WTC11 (cell line): ENCODE results near the gene KIAA1671. TPM values are rescaled to one million over a fixed set of nuclear protein-coding genes. Genes with fewer than 3 reads are reported as not detected.

Experiments
- ATAC-seq: fragments of 200-7000 bp; cut with Tn5 transposase; 2 replicates; pipeline ENCODE4 v1.10.0; 2021; ENCODE audit warnings: mild to moderate bottlenecking, moderate library complexity
- CTCF ChIA-PET: fragments of 300-600 bp; sonication (Branson Sonifier 250); formaldehyde crosslinking; loops from one replicate; lab custom pipeline; 2021; ENCODE audit warnings: antibody characterized with exemption; lab: Charles Lee
- POLR2A ChIA-PET: fragments of 350-600 bp; sonication (Branson Sonifier 250); formaldehyde crosslinking; loops from one replicate; lab custom pipeline; 2021; ENCODE audit warnings: antibody characterized with exemption; lab: Charles Lee
- DNase-seq: peaks from one replicate; pipeline ENCODE4 v3.0.0; 2021; ENCODE audit warnings: low spot score
- H3K27ac Mint-ChIP-seq: 2 replicates; pipeline ENCODE4 v1.8.0; 2021; ENCODE audit warnings: mixed read lengths
- H3K27me3 Mint-ChIP-seq: 2 replicates; pipeline ENCODE4 v1.8.0; 2021; ENCODE audit warnings: low read depth, mild to moderate bottlenecking, moderate library complexity, mixed read lengths
- H3K36me3 Mint-ChIP-seq: 2 replicates; pipeline ENCODE4 v1.8.0; 2021; ENCODE audit warnings: mixed read lengths
- H3K4me1 Mint-ChIP-seq: 2 replicates; pipeline ENCODE4 v1.8.0; 2022; ENCODE audit warnings: mixed read lengths
- H3K4me3 Mint-ChIP-seq: 2 replicates; pipeline ENCODE4 v1.8.0; 2021; ENCODE audit warnings: mild to moderate bottlenecking, moderate library complexity, mixed read lengths
- H3K9me3 Mint-ChIP-seq: 2 replicates; pipeline ENCODE4 v1.8.0; 2021; ENCODE audit warnings: mixed read lengths
- ETV6 ChIP-seq: sonication (generic); formaldehyde crosslinking; IDR thresholded peaks from 2 replicates; pipeline ENCODE4 v1.8.1; 2022; ENCODE audit warnings: mild to moderate bottlenecking, missing genetic modification reagents
- JUN ChIP-seq: sonication (generic); formaldehyde crosslinking; IDR thresholded peaks from 2 replicates; pipeline ENCODE4 v1.8.0; 2023; ENCODE audit warnings: mild to moderate bottlenecking, missing genetic modification reagents
- NFE2L1 ChIP-seq: sonication (generic); formaldehyde crosslinking; IDR thresholded peaks from 2 replicates; pipeline ENCODE4 v1.8.1; 2023; ENCODE audit warnings: missing genetic modification reagents
- RORB ChIP-seq: fragments of 250-450 bp; sonication (Bioruptor Pico); IDR thresholded peaks from 2 replicates; pipeline ENCODE4 v1.9.0; 2021; ENCODE audit warnings: mild to moderate bottlenecking
- SOX15 ChIP-seq: fragments of 250-450 bp; sonication (Bioruptor Pico); IDR thresholded peaks from 2 replicates; pipeline ENCODE4 v1.9.0; 2021; ENCODE audit warnings: mild to moderate bottlenecking
- TEAD4 ChIP-seq: sonication (generic); formaldehyde crosslinking; IDR thresholded peaks from 2 replicates; pipeline ENCODE4 v1.8.0; 2022; ENCODE audit warnings: mild to moderate bottlenecking, missing genetic modification reagents
- ZBTB21 ChIP-seq: sonication (generic); formaldehyde crosslinking; IDR thresholded peaks from 2 replicates; pipeline ENCODE4 v1.8.1; 2023; ENCODE audit warnings: mild to moderate bottlenecking, missing genetic modification reagents, borderline replicate concordance
- ZNF121 ChIP-seq: sonication (generic); formaldehyde crosslinking; IDR thresholded peaks from 2 replicates; pipeline ENCODE4 v1.8.0; 2023; ENCODE audit warnings: missing genetic modification reagents
- ZNF263 ChIP-seq: sonication (generic); formaldehyde crosslinking; IDR thresholded peaks from 2 replicates; pipeline ENCODE4 v1.8.1; 2022; ENCODE audit warnings: low read depth, mild to moderate bottlenecking, moderate library complexity, missing genetic modification reagents
- ZNF416 ChIP-seq: fragments of 250-450 bp; sonication (Bioruptor Pico); IDR thresholded peaks from 2 replicates; pipeline ENCODE4 v1.9.0; 2021; ENCODE audit warnings: mild to moderate bottlenecking, inconsistent platforms
- total RNA-seq: library from RNA; stranded (reverse); gene quantifications from 3 replicates; pipeline ENCODE4 v1.2.3, GENCODE V29; 2021
- TF ChIP-seq, protein P1 (sequence below): sonication (generic); formaldehyde crosslinking; IDR thresholded peaks from 2 replicates; pipeline ENCODE4 v1.8.0; 2023; ENCODE audit warnings: mild to moderate bottlenecking, missing genetic modification reagents
- TF ChIP-seq, protein P2 (sequence below): sonication (generic); formaldehyde crosslinking; IDR thresholded peaks from 2 replicates; pipeline ENCODE4 v1.8.1; 2023; ENCODE audit warnings: mild to moderate bottlenecking, missing genetic modification reagents, moderate library complexity
- TF ChIP-seq, protein P3 (sequence below): sonication (generic); formaldehyde crosslinking; IDR thresholded peaks from 2 replicates; pipeline ENCODE4 v1.8.0; 2023; ENCODE audit warnings: missing genetic modification reagents
- TF ChIP-seq, protein P4 (sequence below): sonication (generic); formaldehyde crosslinking; IDR thresholded peaks from 2 replicates; pipeline ENCODE4 v1.8.1; 2023; ENCODE audit warnings: mild to moderate bottlenecking, missing genetic modification reagents
- TF ChIP-seq, protein P5 (sequence below): sonication (generic); formaldehyde crosslinking; IDR thresholded peaks from 2 replicates; pipeline ENCODE4 v1.8.0; 2023; ENCODE audit warnings: missing genetic modification reagents, mild to moderate bottlenecking, borderline replicate concordance
- TF ChIP-seq, protein P6 (sequence below): sonication (generic); formaldehyde crosslinking; IDR thresholded peaks from 2 replicates; pipeline ENCODE4 v1.8.1; 2022; ENCODE audit warnings: missing genetic modification reagents, borderline replicate concordance
- TF ChIP-seq, protein P7 (sequence below): sonication (generic); formaldehyde crosslinking; IDR thresholded peaks from 2 replicates; pipeline ENCODE4 v1.8.0; 2022; ENCODE audit warnings: mild to moderate bottlenecking, missing genetic modification reagents
- TF ChIP-seq, protein P8 (sequence below): sonication (generic); formaldehyde crosslinking; IDR thresholded peaks from 2 replicates; pipeline ENCODE4 v1.8.1; 2022; ENCODE audit warnings: low read depth, missing genetic modification reagents, borderline replicate concordance

Gene KIAA1671
- total RNA-seq, 1 experiment from 2014 or later, result 26.0 TPM

DNA sequence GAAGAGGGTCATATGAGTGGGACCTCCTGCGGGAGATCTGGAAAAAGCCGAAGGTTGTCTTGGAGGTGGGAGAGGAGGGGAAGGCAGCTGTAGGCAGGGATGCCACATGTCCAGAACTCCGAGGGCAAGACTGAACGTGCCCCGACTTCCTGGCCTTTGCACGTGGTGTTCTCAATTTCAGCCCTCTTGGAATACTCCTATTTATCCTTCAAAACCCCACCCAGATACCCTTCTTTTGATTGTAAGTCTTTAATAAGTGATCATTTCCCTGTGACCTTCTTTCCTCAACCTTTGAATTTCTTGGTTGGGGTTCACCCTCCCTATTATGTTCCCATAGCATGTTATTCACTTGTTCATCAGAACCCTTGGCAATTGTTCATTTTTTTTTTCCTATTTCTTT, 151.9 kb downstream of the KIAA1671 start (continued):
- TF ChIP-seq, protein P1, sequence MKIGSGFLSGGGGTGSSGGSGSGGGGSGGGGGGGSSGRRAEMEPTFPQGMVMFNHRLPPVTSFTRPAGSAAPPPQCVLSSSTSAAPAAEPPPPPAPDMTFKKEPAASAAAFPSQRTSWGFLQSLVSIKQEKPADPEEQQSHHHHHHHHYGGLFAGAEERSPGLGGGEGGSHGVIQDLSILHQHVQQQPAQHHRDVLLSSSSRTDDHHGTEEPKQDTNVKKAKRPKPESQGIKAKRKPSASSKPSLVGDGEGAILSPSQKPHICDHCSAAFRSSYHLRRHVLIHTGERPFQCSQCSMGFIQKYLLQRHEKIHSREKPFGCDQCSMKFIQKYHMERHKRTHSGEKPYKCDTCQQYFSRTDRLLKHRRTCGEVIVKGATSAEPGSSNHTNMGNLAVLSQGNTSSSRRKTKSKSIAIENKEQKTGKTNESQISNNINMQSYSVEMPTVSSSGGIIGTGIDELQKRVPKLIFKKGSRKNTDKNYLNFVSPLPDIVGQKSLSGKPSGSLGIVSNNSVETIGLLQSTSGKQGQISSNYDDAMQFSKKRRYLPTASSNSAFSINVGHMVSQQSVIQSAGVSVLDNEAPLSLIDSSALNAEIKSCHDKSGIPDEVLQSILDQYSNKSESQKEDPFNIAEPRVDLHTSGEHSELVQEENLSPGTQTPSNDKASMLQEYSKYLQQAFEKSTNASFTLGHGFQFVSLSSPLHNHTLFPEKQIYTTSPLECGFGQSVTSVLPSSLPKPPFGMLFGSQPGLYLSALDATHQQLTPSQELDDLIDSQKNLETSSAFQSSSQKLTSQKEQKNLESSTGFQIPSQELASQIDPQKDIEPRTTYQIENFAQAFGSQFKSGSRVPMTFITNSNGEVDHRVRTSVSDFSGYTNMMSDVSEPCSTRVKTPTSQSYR (CRISPR knock-in tag), result no peak
- TF ChIP-seq ZNF263 (CRISPR knock-in tag), result no peak
- TF ChIP-seq ZNF416 (CRISPR knock-in tag), result no peak
- TF ChIP-seq, protein P2, sequence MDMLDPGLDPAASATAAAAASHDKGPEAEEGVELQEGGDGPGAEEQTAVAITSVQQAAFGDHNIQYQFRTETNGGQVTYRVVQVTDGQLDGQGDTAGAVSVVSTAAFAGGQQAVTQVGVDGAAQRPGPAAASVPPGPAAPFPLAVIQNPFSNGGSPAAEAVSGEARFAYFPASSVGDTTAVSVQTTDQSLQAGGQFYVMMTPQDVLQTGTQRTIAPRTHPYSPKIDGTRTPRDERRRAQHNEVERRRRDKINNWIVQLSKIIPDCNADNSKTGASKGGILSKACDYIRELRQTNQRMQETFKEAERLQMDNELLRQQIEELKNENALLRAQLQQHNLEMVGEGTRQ (CRISPR knock-in tag), result no peak
- TF ChIP-seq, protein P3, sequence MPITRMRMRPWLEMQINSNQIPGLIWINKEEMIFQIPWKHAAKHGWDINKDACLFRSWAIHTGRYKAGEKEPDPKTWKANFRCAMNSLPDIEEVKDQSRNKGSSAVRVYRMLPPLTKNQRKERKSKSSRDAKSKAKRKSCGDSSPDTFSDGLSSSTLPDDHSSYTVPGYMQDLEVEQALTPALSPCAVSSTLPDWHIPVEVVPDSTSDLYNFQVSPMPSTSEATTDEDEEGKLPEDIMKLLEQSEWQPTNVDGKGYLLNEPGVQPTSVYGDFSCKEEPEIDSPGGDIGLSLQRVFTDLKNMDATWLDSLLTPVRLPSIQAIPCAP (CRISPR knock-in tag), result no peak
- no peak for TF ChIP-seq NFE2L1 (CRISPR knock-in tag)
- TF ChIP-seq TEAD4 (CRISPR knock-in tag), result no peak
- no peak for TF ChIP-seq ETV6

DNA sequence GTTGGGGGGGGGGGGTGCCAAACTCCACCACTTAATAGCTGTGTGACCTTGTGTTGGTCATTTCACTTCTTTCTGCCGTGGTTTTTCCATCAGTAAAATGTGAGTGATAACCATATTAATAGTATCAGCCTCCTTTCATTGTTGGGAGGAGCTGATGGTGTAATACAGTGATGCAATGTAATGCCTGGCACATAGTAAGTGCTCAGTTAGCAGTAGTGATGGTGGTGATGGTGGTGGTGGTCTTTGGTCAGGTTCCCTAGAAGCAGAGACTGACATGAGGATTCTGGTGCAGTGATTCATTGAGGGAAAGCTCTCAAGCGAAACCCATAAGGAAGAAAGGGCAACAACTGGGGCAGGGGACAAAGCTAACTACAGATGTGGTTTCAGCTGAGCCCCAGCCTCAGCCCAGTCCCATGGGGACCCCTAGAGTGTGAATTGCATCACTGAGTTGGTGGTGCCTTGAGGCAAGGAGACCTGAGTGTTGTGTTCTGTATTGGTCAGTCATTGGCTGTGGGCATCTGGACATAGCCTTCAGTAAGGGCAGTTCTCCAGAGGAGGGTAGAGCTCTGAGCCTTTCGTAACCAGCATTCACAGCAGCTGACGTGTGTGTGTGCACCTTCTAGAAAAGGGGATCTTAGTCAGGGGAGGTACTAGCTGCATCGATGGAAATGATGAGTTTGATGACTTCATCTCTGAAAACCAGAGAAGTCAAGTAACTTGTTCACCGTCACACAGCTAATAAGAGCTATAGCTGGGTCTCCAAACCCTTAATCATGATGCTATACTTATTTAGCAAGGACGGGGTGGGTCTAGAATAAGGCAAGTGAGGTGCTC, 153.5 kb downstream of the KIAA1671 start:
- no peak overlapping the region for H3K4me3 Mint-ChIP-seq
- no peaks in the 10 kb centered on the region for H3K36me3 Mint-ChIP-seq
- no peak for DNase-seq
- H3K27me3 Mint-ChIP-seq, result no peaks in the 10 kb centered on the region
- H3K4me1 Mint-ChIP-seq, result peaks cover 11% of the 10 kb centered on the region
- H3K9me3 Mint-ChIP-seq, result no peaks in the 10 kb centered on the region
- no peak for ATAC-seq
- ChIA-PET POLR2A (no interaction called here), CTCF (interaction anchor here (1.0 to 1.9 kb wide), 5 partner anchors 12 to 96 kb away, joined by 3 to 7 read pairs (median 4); no protein-coding TSS in a partner anchor)
- peak overlapping the region; percentile 26; the same call in 1 of the 2 replicates for H3K27ac Mint-ChIP-seq
- TF ChIP-seq, protein P4, sequence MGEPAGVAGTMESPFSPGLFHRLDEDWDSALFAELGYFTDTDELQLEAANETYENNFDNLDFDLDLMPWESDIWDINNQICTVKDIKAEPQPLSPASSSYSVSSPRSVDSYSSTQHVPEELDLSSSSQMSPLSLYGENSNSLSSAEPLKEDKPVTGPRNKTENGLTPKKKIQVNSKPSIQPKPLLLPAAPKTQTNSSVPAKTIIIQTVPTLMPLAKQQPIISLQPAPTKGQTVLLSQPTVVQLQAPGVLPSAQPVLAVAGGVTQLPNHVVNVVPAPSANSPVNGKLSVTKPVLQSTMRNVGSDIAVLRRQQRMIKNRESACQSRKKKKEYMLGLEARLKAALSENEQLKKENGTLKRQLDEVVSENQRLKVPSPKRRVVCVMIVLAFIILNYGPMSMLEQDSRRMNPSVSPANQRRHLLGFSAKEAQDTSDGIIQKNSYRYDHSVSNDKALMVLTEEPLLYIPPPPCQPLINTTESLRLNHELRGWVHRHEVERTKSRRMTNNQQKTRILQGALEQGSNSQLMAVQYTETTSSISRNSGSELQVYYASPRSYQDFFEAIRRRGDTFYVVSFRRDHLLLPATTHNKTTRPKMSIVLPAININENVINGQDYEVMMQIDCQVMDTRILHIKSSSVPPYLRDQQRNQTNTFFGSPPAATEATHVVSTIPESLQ, result no peak
- TF ChIP-seq JUN, result no peak
- TF ChIP-seq, protein P5, sequence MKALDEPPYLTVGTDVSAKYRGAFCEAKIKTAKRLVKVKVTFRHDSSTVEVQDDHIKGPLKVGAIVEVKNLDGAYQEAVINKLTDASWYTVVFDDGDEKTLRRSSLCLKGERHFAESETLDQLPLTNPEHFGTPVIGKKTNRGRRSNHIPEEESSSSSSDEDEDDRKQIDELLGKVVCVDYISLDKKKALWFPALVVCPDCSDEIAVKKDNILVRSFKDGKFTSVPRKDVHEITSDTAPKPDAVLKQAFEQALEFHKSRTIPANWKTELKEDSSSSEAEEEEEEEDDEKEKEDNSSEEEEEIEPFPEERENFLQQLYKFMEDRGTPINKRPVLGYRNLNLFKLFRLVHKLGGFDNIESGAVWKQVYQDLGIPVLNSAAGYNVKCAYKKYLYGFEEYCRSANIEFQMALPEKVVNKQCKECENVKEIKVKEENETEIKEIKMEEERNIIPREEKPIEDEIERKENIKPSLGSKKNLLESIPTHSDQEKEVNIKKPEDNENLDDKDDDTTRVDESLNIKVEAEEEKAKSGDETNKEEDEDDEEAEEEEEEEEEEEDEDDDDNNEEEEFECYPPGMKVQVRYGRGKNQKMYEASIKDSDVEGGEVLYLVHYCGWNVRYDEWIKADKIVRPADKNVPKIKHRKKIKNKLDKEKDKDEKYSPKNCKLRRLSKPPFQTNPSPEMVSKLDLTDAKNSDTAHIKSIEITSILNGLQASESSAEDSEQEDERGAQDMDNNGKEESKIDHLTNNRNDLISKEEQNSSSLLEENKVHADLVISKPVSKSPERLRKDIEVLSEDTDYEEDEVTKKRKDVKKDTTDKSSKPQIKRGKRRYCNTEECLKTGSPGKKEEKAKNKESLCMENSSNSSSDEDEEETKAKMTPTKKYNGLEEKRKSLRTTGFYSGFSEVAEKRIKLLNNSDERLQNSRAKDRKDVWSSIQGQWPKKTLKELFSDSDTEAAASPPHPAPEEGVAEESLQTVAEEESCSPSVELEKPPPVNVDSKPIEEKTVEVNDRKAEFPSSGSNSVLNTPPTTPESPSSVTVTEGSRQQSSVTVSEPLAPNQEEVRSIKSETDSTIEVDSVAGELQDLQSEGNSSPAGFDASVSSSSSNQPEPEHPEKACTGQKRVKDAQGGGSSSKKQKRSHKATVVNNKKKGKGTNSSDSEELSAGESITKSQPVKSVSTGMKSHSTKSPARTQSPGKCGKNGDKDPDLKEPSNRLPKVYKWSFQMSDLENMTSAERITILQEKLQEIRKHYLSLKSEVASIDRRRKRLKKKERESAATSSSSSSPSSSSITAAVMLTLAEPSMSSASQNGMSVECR (CRISPR knock-in tag), result no peak
- TF ChIP-seq, protein P6, sequence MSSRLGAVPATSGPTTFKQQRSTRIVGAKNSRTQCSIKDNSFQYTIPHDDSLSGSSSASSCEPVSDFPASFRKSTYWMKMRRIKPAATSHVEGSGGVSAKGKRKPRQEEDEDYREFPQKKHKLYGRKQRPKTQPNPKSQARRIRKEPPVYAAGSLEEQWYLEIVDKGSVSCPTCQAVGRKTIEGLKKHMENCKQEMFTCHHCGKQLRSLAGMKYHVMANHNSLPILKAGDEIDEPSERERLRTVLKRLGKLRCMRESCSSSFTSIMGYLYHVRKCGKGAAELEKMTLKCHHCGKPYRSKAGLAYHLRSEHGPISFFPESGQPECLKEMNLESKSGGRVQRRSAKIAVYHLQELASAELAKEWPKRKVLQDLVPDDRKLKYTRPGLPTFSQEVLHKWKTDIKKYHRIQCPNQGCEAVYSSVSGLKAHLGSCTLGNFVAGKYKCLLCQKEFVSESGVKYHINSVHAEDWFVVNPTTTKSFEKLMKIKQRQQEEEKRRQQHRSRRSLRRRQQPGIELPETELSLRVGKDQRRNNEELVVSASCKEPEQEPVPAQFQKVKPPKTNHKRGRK, result no peak
- TF ChIP-seq, protein P7, sequence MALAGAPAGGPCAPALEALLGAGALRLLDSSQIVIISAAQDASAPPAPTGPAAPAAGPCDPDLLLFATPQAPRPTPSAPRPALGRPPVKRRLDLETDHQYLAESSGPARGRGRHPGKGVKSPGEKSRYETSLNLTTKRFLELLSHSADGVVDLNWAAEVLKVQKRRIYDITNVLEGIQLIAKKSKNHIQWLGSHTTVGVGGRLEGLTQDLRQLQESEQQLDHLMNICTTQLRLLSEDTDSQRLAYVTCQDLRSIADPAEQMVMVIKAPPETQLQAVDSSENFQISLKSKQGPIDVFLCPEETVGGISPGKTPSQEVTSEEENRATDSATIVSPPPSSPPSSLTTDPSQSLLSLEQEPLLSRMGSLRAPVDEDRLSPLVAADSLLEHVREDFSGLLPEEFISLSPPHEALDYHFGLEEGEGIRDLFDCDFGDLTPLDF, result no peak
- TF ChIP-seq ZBTB21 (CRISPR knock-in tag), result no peak
- TF ChIP-seq ZNF121 (CRISPR knock-in tag), result no peak
- no peak for TF ChIP-seq SOX15 (CRISPR knock-in tag)
- no peak for TF ChIP-seq RORB (CRISPR knock-in tag)
- TF ChIP-seq ZNF263 (CRISPR knock-in tag), result no peak
- TF ChIP-seq, protein P8, sequence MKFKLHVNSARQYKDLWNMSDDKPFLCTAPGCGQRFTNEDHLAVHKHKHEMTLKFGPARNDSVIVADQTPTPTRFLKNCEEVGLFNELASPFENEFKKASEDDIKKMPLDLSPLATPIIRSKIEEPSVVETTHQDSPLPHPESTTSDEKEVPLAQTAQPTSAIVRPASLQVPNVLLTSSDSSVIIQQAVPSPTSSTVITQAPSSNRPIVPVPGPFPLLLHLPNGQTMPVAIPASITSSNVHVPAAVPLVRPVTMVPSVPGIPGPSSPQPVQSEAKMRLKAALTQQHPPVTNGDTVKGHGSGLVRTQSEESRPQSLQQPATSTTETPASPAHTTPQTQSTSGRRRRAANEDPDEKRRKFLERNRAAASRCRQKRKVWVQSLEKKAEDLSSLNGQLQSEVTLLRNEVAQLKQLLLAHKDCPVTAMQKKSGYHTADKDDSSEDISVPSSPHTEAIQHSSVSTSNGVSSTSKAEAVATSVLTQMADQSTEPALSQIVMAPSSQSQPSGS (CRISPR knock-in tag), result no peak
- TF ChIP-seq, protein P2 (CRISPR knock-in tag), result no peak
